ENCODE results near the gene PAX2. TPM values are rescaled to one million over a fixed set of nuclear protein-coding genes. Genes with fewer than 3 reads are reported as not detected.

The PAX2 gene
- polyA plus RNA-seq, 2 of the 4 experiments (the other 2 are of a cell fraction), result 0.06 to 0.21 TPM

- no peak for DNase-seq (ENCODE audit: low read depth in 1 of 2, low spot score in 1 of 2)
- H3K4me2 ChIP-seq, result peak overlapping the region; percentile 61
- no peak for TF ChIP-seq RFX5 (IDR thresholded peaks at IDR 0.05)
- TF ChIP-seq USF2 (IDR thresholded peaks at IDR 0.05), result no peak
- no peak for TF ChIP-seq HOXA7 (CRISPR knock-in tag; IDR thresholded peaks at IDR 0.05)
- TF ChIP-seq PHF8 (IDR thresholded peaks at IDR 0.05; ENCODE audit: borderline replicate concordance, low read depth), result no peak
- TF ChIP-seq JUNB (IDR thresholded peaks at IDR 0.05), result no peak
- no peak for TF ChIP-seq NR3C1 (IDR thresholded peaks at IDR 0.05)
- TF ChIP-seq CBX8 (IDR thresholded peaks at IDR 0.05), result no peak
- TF ChIP-seq TP53 (CRISPR knock-in tag; IDR thresholded peaks at IDR 0.05), result no peak
- no peak for TF ChIP-seq CTCF (IDR thresholded peaks at IDR 0.05)
- FAIRE-seq, result no peak
- H3K27ac ChIP-seq, result peak overlapping the region; percentile 6 to 65; a peak in 3 of 6 replicates
- peak in 1 of 2 experiments; percentile 53; a peak in 2 of 6 replicates for ATAC-seq
- 65% methylated on average over 30 of the region's 37 CpGs for WGBS (ENCODE audit: missing lambda C conversion rate)
- peak overlapping the region; percentile 39 for H3K4me3 ChIP-seq
- CTCF ChIA-PET, result interaction anchor here (0.6 to 6.2 kb wide), 6 partner anchors 13 to 165 kb away, joined by 3 to 31 read pairs (median 3); partner anchors contain the start of gene PAX2
- H3K9me3 ChIP-seq, result no peaks in the 10 kb centered on the region
- H3K4me1 ChIP-seq, result 0 out of 3 replicates have a peak, but pooled peaks cover 4% of the 10 kb centered on the region
- POLR2A ChIA-PET, result interaction anchor here (0.5 to 1.2 kb wide), 3 partner anchors 15 to 105 kb away, joined by 3 read pairs; no protein-coding TSS in a partner anchor
Observed at GRCh38 chr10:100713049-100713858, 32.1 kb upstream of the PAX2 start.

- CTCF ChIA-PET, result interaction anchor here (0.6 to 6.2 kb wide), 5 partner anchors 12 to 153 kb away, joined by 3 to 31 read pairs (median 3); partner anchors contain the start of gene PAX2
- ATAC-seq (no peak), FAIRE-seq (no peak), DNase-seq (ENCODE audit: low read depth in 1 of 2, low spot score in 1 of 2) (no peak)
- Histone ChIP-seq H3K9me3 (no peaks in the 10 kb centered on the region), H3K4me1 (0 out of 3 replicates have a peak, but pooled peaks cover 4% of the 10 kb centered on the region), H3K27ac (peak overlapping the region; percentile 6 to 65; a peak in 3 of 6 replicates), H3K4me2 (peak overlapping the region; percentile 61), H3K4me3 (peak overlapping the region; percentile 39)
- WGBS (ENCODE audit: missing lambda C conversion rate), result 58% methylated on average over 24 of the region's 36 CpGs
- POLR2A ChIA-PET, result no interaction called here
- no peak for TF ChIP-seq ZC3H11A (IDR thresholded peaks at IDR 0.05)
- TF ChIP-seq USF2 (IDR thresholded peaks at IDR 0.05), result no peak
- TF ChIP-seq PHF8 (IDR thresholded peaks at IDR 0.05; ENCODE audit: borderline replicate concordance, low read depth), result no peak
- TF ChIP-seq JUNB (IDR thresholded peaks at IDR 0.05), result no peak
- no peak for TF ChIP-seq NR3C1 (IDR thresholded peaks at IDR 0.05)
Observed at GRCh38 chr10:100713859-100714565, 31.4 kb upstream of the PAX2 start.

GRCh38 chr10:100714566-100714950 is 30.8 kb upstream of the PAX2 start:
- TF ChIP-seq HMGXB4 (CRISPR knock-in tag; IDR thresholded peaks at IDR 0.05; ENCODE audit: borderline replicate concordance) (no peak), ZC3H11A (IDR thresholded peaks at IDR 0.05) (no peak), HOXB13 (CRISPR knock-in tag; IDR thresholded peaks at IDR 0.05; ENCODE audit: low read depth) (no peak)
- DNase-seq (ENCODE audit: low read depth in 1 of 2, low spot score in 1 of 2) (no peak), FAIRE-seq (no peak), ATAC-seq (no peak)
- Histone ChIP-seq H3K9me3 (no peaks in the 10 kb centered on the region), H3K27ac (no peak overlapping the region), H3K4me1 (0 out of 3 replicates have a peak, but pooled peaks cover 4% of the 10 kb centered on the region), H3K4me2 (no peak overlapping the region), H3K4me3 (no peak overlapping the region)
- ChIA-PET CTCF (interaction anchor here (0.8 to 6.2 kb wide), 4 partner anchors 15 to 153 kb away, joined by 3 to 31 read pairs (median 3); partner anchors contain the start of gene PAX2), POLR2A (no interaction called here)
- WGBS (ENCODE audit: missing lambda C conversion rate), result 56% methylated on average over 1 of the region's 1 CpG

Data from A549 (cell line).